IPS-20b (cell line): ENCODE data around the gene ZNF316.

Source experiments
- H3K27ac ChIP-seq: one replicate; pipeline ENCODE4 v1.5.1; 2013; ENCODE audit warnings: low read length
- H3K27me3 ChIP-seq: 2 replicates; pipeline ENCODE4 v1.6.1; 2013; ENCODE audit warnings: mild to moderate bottlenecking, low read length, inconsistent platforms; ENCODE audit not compliant: insufficient read depth
- H3K36me3 ChIP-seq: 2 replicates; pipeline ENCODE4 v1.6.1; 2013; ENCODE audit warnings: low read depth, mild to moderate bottlenecking, inconsistent platforms, low read length, moderate library complexity; ENCODE audit not compliant: insufficient read depth
- H3K4me1 ChIP-seq: 2 replicates; pipeline ENCODE4 v1.6.1; 2013; ENCODE audit warnings: mild to moderate bottlenecking, control low read depth, inconsistent platforms, low read length, moderate library complexity; ENCODE audit not compliant: insufficient read depth
- H3K4me3 ChIP-seq: 2 replicates; pipeline ENCODE4 v1.5.1; 2013; ENCODE audit warnings: mild to moderate bottlenecking, low read length, inconsistent platforms
- H3K9ac ChIP-seq: 2 replicates; pipeline ENCODE4 v1.6.1; 2013; ENCODE audit warnings: low read depth, mild to moderate bottlenecking, inconsistent platforms, low read length, moderate library complexity
- H3K9me3 ChIP-seq: 2 replicates; pipeline ENCODE4 v1.6.1; 2013; ENCODE audit warnings: mild to moderate bottlenecking, low read depth, low read length, inconsistent platforms; ENCODE audit not compliant: insufficient read depth

The ZNF316 gene

DNA sequence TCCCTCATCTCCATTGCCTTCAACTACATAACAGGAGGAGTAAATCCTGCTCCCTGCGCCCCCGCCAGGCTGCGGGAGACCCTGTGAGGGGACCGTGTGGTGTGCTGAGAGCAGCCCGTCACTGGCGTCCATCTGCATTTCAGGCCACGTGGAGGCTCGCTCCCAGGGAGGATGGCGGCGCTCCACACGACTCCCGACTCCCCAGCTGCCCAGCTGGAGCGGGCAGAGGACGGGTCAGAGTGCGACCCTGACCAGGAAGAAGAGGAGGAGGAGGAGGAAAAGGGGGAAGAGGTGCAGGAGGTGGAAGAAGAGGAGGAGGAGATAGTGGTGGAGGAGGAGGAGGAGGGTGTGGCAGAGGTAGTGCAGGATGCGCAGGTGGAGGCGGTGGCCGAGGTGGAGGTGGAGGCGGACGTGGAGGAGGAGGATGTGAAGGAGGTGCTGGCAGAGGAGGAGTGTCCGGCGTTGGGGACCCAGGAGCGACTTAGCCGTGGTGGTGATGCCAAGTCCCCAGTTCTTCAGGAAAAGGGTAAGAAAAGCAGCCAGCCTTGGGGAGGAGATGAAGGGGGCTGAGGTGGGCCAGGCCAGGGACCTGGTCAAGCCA, 5.2 kb downstream of the ZNF316 start:
- Histone ChIP-seq H3K4me1 (no peaks in the 10 kb centered on the region), H3K36me3 (peaks cover 29% of the 10 kb centered on the region)

GRCh38 chr7:6642861-6643640, 5.9 kb downstream of the ZNF316 start:
- peaks cover 29% of the 10 kb centered on the region for H3K36me3 ChIP-seq
- no peak overlapping the region for H3K27ac ChIP-seq
- no peak overlapping the region for H3K4me3 ChIP-seq
- H3K9ac ChIP-seq: no peak overlapping the region
- no peaks in the 10 kb centered on the region for H3K27me3 ChIP-seq
- no peaks in the 10 kb centered on the region for H3K4me1 ChIP-seq
- no peaks in the 10 kb centered on the region for H3K9me3 ChIP-seq

More for the DNA sequence above, 5.2 kb downstream of the ZNF316 start:
- Histone ChIP-seq H3K4me3 (no peak overlapping the region), H3K27ac (no peak overlapping the region), H3K27me3 (no peaks in the 10 kb centered on the region), H3K9me3 (no peaks in the 10 kb centered on the region), H3K9ac (no peak overlapping the region)

DNA sequence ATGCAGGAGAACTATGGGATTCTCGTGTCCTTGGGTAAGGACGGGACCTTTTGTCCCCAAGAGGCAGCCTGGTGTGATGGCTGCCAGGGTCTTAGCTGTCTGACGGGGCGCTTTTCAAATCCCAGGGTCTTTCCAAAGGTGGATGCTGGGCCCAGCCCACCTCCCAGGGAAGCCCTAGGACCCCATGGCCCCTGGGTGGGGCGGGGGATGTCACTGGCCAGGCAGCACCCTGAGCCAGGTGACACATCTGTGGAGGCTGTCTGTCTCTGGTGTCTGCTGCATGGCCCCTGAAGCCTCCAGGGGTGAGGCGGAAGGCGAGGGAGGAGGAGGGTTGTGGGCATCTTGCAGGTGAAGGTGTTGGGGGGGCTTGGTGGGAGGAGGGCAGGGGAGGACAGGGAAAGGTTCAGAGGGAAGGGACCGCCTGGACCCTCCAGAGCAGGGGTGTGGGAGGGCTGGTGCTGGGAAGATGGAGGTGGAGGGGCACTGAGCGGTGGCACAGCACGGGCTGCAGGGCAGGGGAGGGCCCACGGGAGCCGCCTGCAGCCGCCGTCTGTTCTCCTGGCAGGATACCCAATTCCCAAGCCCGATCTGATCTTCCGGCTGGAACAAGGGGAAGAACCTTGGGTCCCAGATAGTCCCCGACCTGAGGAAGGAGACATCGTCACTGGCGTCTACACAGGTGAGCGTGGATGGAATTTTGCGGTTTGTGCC, 7.0 kb downstream of the ZNF316 start:
- no peaks in the 10 kb centered on the region for H3K9me3 ChIP-seq
- H3K27me3 ChIP-seq: no peaks in the 10 kb centered on the region
- no peak overlapping the region for H3K9ac ChIP-seq
- no peak overlapping the region for H3K27ac ChIP-seq
- H3K4me3 ChIP-seq: no peak overlapping the region
- peaks cover 29% of the 10 kb centered on the region for H3K36me3 ChIP-seq
- no peaks in the 10 kb centered on the region for H3K4me1 ChIP-seq

DNA sequence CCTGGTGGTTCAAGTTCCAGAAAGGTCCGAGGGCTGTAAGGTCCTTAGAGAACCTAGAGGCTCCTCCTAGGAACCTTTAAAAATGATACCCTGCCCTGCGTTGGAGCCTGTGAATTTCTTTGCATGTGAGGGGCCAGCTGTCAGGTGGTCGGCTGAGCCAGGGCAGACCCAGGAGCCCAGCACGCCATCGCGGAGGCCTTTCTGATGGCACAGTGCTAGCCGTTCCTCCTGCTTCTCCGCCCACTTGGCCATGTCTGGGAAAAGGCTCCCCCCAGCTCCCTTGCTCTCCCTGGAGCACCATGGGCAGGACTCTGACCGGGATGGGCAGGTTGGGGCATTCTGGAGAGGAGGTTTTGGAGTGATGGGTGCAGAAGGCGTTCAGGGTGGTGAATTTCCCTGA, 7.6 kb downstream of the ZNF316 start:
- Histone ChIP-seq H3K9me3 (no peaks in the 10 kb centered on the region), H3K36me3 (peaks cover 29% of the 10 kb centered on the region), H3K4me1 (no peaks in the 10 kb centered on the region), H3K4me3 (no peak overlapping the region), H3K27me3 (no peaks in the 10 kb centered on the region), H3K27ac (no peak overlapping the region), H3K9ac (no peak overlapping the region)

DNA sequence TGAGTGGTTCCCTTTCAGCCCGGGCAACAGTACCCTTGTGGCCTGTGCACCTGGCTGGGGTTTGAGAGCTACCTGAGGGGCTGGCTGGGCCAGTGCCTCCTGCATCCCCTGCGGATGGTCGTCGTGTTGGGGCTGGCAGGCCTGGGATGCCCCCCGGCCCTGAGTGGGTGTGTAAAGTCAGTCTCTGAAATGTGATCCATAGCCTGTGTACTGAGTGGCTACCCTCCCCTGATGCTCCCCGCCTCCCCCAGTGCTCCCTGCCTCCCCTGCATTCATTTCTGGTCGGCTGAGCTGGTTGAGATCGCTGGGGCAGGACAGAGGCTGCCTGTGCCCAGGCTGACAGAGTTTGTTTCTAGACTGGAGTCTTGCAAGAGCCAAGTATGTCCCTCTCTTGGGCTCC, 9.3 kb downstream of the ZNF316 start:
- Histone ChIP-seq H3K4me3 (no peak overlapping the region), H3K27ac (no peak overlapping the region), H3K4me1 (no peaks in the 10 kb centered on the region), H3K9ac (no peak overlapping the region), H3K9me3 (no peaks in the 10 kb centered on the region), H3K36me3 (peaks cover 29% of the 10 kb centered on the region), H3K27me3 (no peaks in the 10 kb centered on the region)

GRCh38 chr7:6647080-6647479, 10.0 kb downstream of the ZNF316 start:
- Histone ChIP-seq H3K36me3 (peaks cover 29% of the 10 kb centered on the region), H3K4me3 (no peak overlapping the region), H3K27ac (no peak overlapping the region), H3K9ac (no peak overlapping the region), H3K27me3 (no peaks in the 10 kb centered on the region), H3K9me3 (no peaks in the 10 kb centered on the region), H3K4me1 (no peaks in the 10 kb centered on the region)

DNA sequence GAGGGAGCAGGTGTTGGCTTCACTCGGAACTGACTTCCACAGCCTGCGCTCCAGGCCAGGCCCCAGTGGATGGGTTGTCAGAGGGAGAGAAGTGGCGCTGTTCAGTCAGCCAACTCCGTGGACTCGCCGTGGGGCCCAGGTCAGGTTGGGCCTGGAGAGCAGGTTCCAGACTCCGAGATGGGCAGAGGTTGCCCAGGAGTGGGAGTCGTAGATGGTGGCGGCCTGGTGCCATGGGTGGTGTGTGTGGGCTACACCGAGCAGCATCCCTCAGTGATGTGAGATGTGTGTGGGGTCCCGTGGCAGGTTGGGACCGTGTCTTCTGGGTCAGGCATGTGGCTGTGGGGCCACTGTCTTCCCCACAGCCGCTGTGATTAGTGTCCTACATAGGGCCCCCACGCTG, 10.4 kb downstream of the ZNF316 start:
- Histone ChIP-seq H3K9ac (no peak overlapping the region), H3K4me1 (no peaks in the 10 kb centered on the region), H3K9me3 (no peaks in the 10 kb centered on the region), H3K4me3 (no peak overlapping the region), H3K27ac (no peak overlapping the region), H3K27me3 (no peaks in the 10 kb centered on the region), H3K36me3 (peaks cover 30% of the 10 kb centered on the region)

DNA sequence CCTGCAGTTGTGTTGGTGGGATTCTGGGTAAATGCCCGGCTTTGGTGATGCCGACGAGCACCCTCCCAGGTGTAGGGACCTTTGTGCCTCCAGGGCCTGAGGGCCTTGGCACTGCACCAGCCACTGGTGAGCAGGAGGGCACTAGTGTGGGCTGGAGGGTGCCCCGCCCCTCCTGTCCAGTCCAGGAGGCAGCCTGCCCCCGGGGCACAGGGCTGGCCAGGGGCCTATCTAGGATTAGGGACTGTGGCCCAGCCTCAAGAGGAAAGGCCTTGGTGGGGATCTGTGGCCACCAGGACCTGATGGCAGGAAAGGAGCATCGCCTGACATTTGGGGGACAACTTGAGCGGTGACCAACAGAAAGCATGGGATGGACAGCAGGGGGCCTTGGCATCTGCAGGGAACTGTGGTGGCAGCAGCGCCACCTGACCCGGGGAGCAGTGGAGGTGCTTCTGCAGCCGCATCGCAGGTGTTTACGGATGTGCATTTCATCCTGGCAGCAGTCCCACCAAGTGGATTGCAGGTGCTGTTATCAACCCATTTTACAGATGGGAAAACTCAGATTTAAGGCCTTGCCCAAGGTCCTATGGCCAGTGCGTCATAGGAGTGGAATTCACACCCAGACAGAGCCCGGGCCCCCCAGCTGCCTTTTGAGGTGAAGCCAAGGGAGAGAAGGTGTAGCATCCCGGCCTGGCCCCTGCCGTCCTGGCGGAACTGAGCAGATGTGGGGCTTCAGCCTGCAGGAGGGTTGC, 11.1 kb downstream of the ZNF316 start:
- Histone ChIP-seq H3K4me1 (no peaks in the 10 kb centered on the region), H3K9ac (no peak overlapping the region), H3K9me3 (no peaks in the 10 kb centered on the region), H3K27me3 (no peaks in the 10 kb centered on the region), H3K4me3 (no peak overlapping the region), H3K36me3 (peaks cover 25% of the 10 kb centered on the region), H3K27ac (no peak overlapping the region)

- no peaks in the 10 kb centered on the region for H3K4me1 ChIP-seq
- no peak overlapping the region for H3K9ac ChIP-seq
- H3K36me3 ChIP-seq: peaks cover 20% of the 10 kb centered on the region; the same call in 1 of the 2 replicates
- no peaks in the 10 kb centered on the region for H3K9me3 ChIP-seq
- H3K4me3 ChIP-seq: no peak overlapping the region
- no peaks in the 10 kb centered on the region for H3K27me3 ChIP-seq
- no peak overlapping the region for H3K27ac ChIP-seq
Observed at GRCh38 chr7:6648815-6649104, 11.6 kb downstream of the ZNF316 start.

- H3K9me3 ChIP-seq: no peaks in the 10 kb centered on the region
Observed at GRCh38 chr7:6649241-6649961, 12.3 kb downstream of the ZNF316 start.

GRCh38 chr7:6650086-6650485, 13.0 kb downstream of the ZNF316 start:
- no peak overlapping the region for H3K4me3 ChIP-seq
- H3K27ac ChIP-seq: no peak overlapping the region
- H3K9ac ChIP-seq: no peak overlapping the region
- H3K36me3 ChIP-seq: peaks cover 9% of the 10 kb centered on the region; the same call in 1 of the 2 replicates
- no peaks in the 10 kb centered on the region for H3K27me3 ChIP-seq
- H3K4me1 ChIP-seq: no peaks in the 10 kb centered on the region
- H3K9me3 ChIP-seq: no peaks in the 10 kb centered on the region

More at GRCh38 chr7:6649241-6649961, 12.3 kb downstream of the ZNF316 start:
- H3K9ac ChIP-seq: no peak overlapping the region
- H3K27ac ChIP-seq: no peak overlapping the region
- peaks cover 16% of the 10 kb centered on the region; the same call in 1 of the 2 replicates for H3K36me3 ChIP-seq
- no peaks in the 10 kb centered on the region for H3K4me1 ChIP-seq
- H3K27me3 ChIP-seq: no peaks in the 10 kb centered on the region
- H3K4me3 ChIP-seq: no peak overlapping the region
